ENCODE data around the gene CREB3L2. TPM values are rescaled to one million over a fixed set of nuclear protein-coding genes. Genes with fewer than 3 reads are reported as not detected.
A peak's percentile ranks its signal among the peaks of the same experiment; 100 is the strongest.
"Not testable (repeated sequence)": the region's sequence is repeated elsewhere in the genome, so short reads cannot be mapped to it uniquely, and the experiment has no call there.

Gene CREB3L2
- total RNA-seq, 1 donor from 2014 or later: 18.1 TPM

- DNase-seq (peak; percentile 39), ATAC-seq (ENCODE audit: poor library complexity) (peak; percentile 48)
These were observed 154.9 kb downstream of the CREB3L2 start, which contains the start of gene DGKI for GRCh38 chr7:137846827-137847567. TSS of gene DGKI (minus strand) at chr7:137846974.

GRCh38 chr7:137846549-137846826 is 155.4 kb downstream of the CREB3L2 start:
- ATAC-seq (ENCODE audit: poor library complexity) (no peak), DNase-seq (no peak)
- intact Hi-C loops (cut with DNase I): no loop called here

More at GRCh38 chr7:137846827-137847567, 154.9 kb downstream of the CREB3L2 start, which contains the start of gene DGKI:
- intact Hi-C loops (cut with DNase I): no loop called here

- ATAC-seq (ENCODE audit: poor library complexity) (no peak), DNase-seq (no peak)
- intact Hi-C loops (cut with DNase I): no loop called here
These were observed 157.0 kb downstream of the CREB3L2 start for GRCh38 chr7:137844677-137845425.

- DNase-seq (no peak), ATAC-seq (ENCODE audit: poor library complexity) (no peak)
- intact Hi-C loops (cut with DNase I): no loop called here
These were observed 161.7 kb downstream of the CREB3L2 start for GRCh38 chr7:137839903-137840779.

- intact Hi-C loops (cut with DNase I): no loop called here
- DNase-seq (no peak), ATAC-seq (ENCODE audit: poor library complexity) (no peak)
These were observed 163.1 kb downstream of the CREB3L2 start for GRCh38 chr7:137838706-137839315.

- ATAC-seq (ENCODE audit: poor library complexity) (no peak), DNase-seq (no peak)
- intact Hi-C loops (cut with DNase I): no loop called here
These were observed 165.3 kb downstream of the CREB3L2 start for GRCh38 chr7:137836541-137836940.

GRCh38 chr7:137836113-137836509 is 165.8 kb downstream of the CREB3L2 start:
- ATAC-seq (ENCODE audit: poor library complexity) (no peak), DNase-seq (no peak)
- intact Hi-C loops (cut with DNase I): no loop called here

- intact Hi-C loops (cut with DNase I): no loop called here
- ATAC-seq (ENCODE audit: poor library complexity) (no peak), DNase-seq (no peak)
These were observed 166.3 kb downstream of the CREB3L2 start for GRCh38 chr7:137835486-137836112.

GRCh38 chr7:137834552-137834951 is 167.3 kb downstream of the CREB3L2 start:
- ATAC-seq (ENCODE audit: poor library complexity): no peak
- intact Hi-C loops (cut with DNase I): no loop called here
- DNase-seq: no peak

- intact Hi-C loops (cut with DNase I); DNase-seq; ATAC-seq (ENCODE audit: poor library complexity): not testable (repeated sequence)
These were observed 168.9 kb downstream of the CREB3L2 start for GRCh38 chr7:137832990-137833389.

- intact Hi-C loops (cut with DNase I): no loop called here
- no peak for DNase-seq
- no peak for ATAC-seq (ENCODE audit: poor library complexity)
These were observed 169.5 kb downstream of the CREB3L2 start for GRCh38 chr7:137832382-137832781.

- ATAC-seq (ENCODE audit: poor library complexity); intact Hi-C loops (cut with DNase I); DNase-seq: not testable (repeated sequence)
These were observed 170.3 kb downstream of the CREB3L2 start for GRCh38 chr7:137831555-137831954.

- DNase-seq (no peak), ATAC-seq (ENCODE audit: poor library complexity) (peak; percentile 49)
- intact Hi-C loops (cut with DNase I): no loop called here
These were observed 172.4 kb downstream of the CREB3L2 start for GRCh38 chr7:137829337-137829992.

- DNase-seq: no peak
- peak; percentile 71 for ATAC-seq (ENCODE audit: poor library complexity)
- intact Hi-C loops (cut with DNase I): no loop called here
These were observed 173.4 kb downstream of the CREB3L2 start for GRCh38 chr7:137828456-137828855.

GRCh38 chr7:137825489-137825888 is 176.4 kb downstream of the CREB3L2 start:
- intact Hi-C loops (cut with DNase I): no loop called here
- ATAC-seq (ENCODE audit: poor library complexity) (no peak), DNase-seq (no peak)
